Skeletal muscle cell (primary cell): ENCODE measurements around the gene JARID2.

Source experiments
- DNase-seq: peaks from one replicate; pipeline ENCODE4 v3.0.0-alpha.2; 2010; ENCODE audit warnings: low read depth
- H3K4me3 ChIP-seq: 2 replicates; pipeline ENCODE4 v1.5.1; 2011; ENCODE audit warnings: low read depth, mild to moderate bottlenecking, control low read depth, low read length, moderate library complexity

Gene JARID2

GRCh38 chr6:15503346-15503680 is 257.4 kb downstream of the JARID2 start:
- no peak overlapping the region for H3K4me3 ChIP-seq
- no peak for DNase-seq

GRCh38 chr6:15504040-15504495 is 258.2 kb downstream of the JARID2 start:
- DNase-seq = no peak

GRCh38 chr6:15504581-15505350 is 258.9 kb downstream of the JARID2 start:
- peak overlapping the region; percentile 21 for H3K4me3 ChIP-seq

More at GRCh38 chr6:15504040-15504495, 258.2 kb downstream of the JARID2 start:
- peak overlapping the region; percentile 21 for H3K4me3 ChIP-seq

GRCh38 chr6:15505463-15505918 is 259.6 kb downstream of the JARID2 start:
- peak; percentile 53 for DNase-seq
- no peak overlapping the region for H3K4me3 ChIP-seq

More at GRCh38 chr6:15504581-15505350, 258.9 kb downstream of the JARID2 start:
- DNase-seq = peak; percentile 98

GRCh38 chr6:15506066-15506465 is 260.2 kb downstream of the JARID2 start:
- DNase-seq = no peak

GRCh38 chr6:15507221-15507620 is 261.4 kb downstream of the JARID2 start:
- no peak overlapping the region for H3K4me3 ChIP-seq
- no peak for DNase-seq

More at GRCh38 chr6:15506066-15506465, 260.2 kb downstream of the JARID2 start:
- H3K4me3 ChIP-seq = no peak overlapping the region

GRCh38 chr6:15507746-15508145 is 261.9 kb downstream of the JARID2 start:
- H3K4me3 ChIP-seq = no peak overlapping the region
- DNase-seq = no peak

GRCh38 chr6:15508441-15508871 is 262.6 kb downstream of the JARID2 start:
- H3K4me3 ChIP-seq = no peak overlapping the region
- no peak for DNase-seq

- H3K4me3 ChIP-seq = no peak overlapping the region
- DNase-seq = no peak
These were observed 263.1 kb downstream of the JARID2 start for GRCh38 chr6:15508931-15509330.

GRCh38 chr6:15509335-15509933 is 263.6 kb downstream of the JARID2 start:
- no peak overlapping the region for H3K4me3 ChIP-seq
- no peak for DNase-seq

- no peak overlapping the region for H3K4me3 ChIP-seq
- no peak for DNase-seq
These were observed 264.3 kb downstream of the JARID2 start for GRCh38 chr6:15510121-15510520.

GRCh38 chr6:15510536-15511247 is 264.8 kb downstream of the JARID2 start:
- no peak overlapping the region for H3K4me3 ChIP-seq
- DNase-seq = no peak

GRCh38 chr6:15511248-15512125 is 265.6 kb downstream of the JARID2 start:
- DNase-seq = no peak

GRCh38 chr6:15512126-15512525 is 266.3 kb downstream of the JARID2 start:
- H3K4me3 ChIP-seq = no peak overlapping the region
- no peak for DNase-seq

More at GRCh38 chr6:15511248-15512125, 265.6 kb downstream of the JARID2 start:
- no peak overlapping the region for H3K4me3 ChIP-seq

GRCh38 chr6:15512721-15513120 is 266.9 kb downstream of the JARID2 start:
- no peak overlapping the region for H3K4me3 ChIP-seq

GRCh38 chr6:15513131-15513771 is 267.4 kb downstream of the JARID2 start:
- H3K4me3 ChIP-seq = no peak overlapping the region
- no peak for DNase-seq

More at GRCh38 chr6:15512721-15513120, 266.9 kb downstream of the JARID2 start:
- no peak for DNase-seq

- no peak overlapping the region for H3K4me3 ChIP-seq
- no peak for DNase-seq
These were observed 268.2 kb downstream of the JARID2 start for GRCh38 chr6:15513801-15514711.

- no peak overlapping the region for H3K4me3 ChIP-seq
- DNase-seq = no peak
These were observed 269.4 kb downstream of the JARID2 start for GRCh38 chr6:15515226-15515625.
